Measurements from ENCODE around the gene MAPRE2. TPM values are rescaled to one million over a fixed set of nuclear protein-coding genes. Genes with fewer than 3 reads are reported as not detected.

The MAPRE2 gene
- total and polyA plus RNA-seq, 10 donors: 18.8 to 62.9 (median 45.1) TPM

GRCh38 chr18:35062408-35062807 is 21.2 kb downstream of the MAPRE2 start:
- Histone ChIP-seq H3K36me3 (no peaks in the 10 kb centered on the region), H3K4me3 (no peak overlapping the region), H3K9me3 (no peaks in the 10 kb centered on the region), H3K27ac (no peak overlapping the region), H3K27me3 (replicated peaks in 1 of 7) (no peaks in the 10 kb centered on the region), H3K4me1 (peaks cover 0 to 91% (median 21%) of the 10 kb centered on the region in 6 donors)
- TF ChIP-seq POLR2A (IDR thresholded peaks at IDR 0.05) (no peak), POLR2AphosphoS5 (IDR thresholded peaks at IDR 0.05) (no peak), CTCF (IDR thresholded peaks at IDR 0.05 in 8 of 11, conservative IDR thresholded peaks at IDR 0.05 in 3 of 11) (no peak)
- intact Hi-C loops (cut with DNase I; ENCODE audit: low total_unique reads): no loop called here
- WGBS, 5 donors: 88 to 95% (median 91%) methylated on average over 5 of the region's 5 CpGs
- DNase-seq: no peak

GRCh38 chr18:35063875-35064690 is 22.9 kb downstream of the MAPRE2 start:
- intact Hi-C loops (cut with DNase I; ENCODE audit: low total_unique reads): no loop called here
- TF ChIP-seq CTCF (IDR thresholded peaks at IDR 0.05 in 8 of 11, conservative IDR thresholded peaks at IDR 0.05 in 3 of 11): no peak
- TF ChIP-seq POLR2A (IDR thresholded peaks at IDR 0.05): no peak
- TF ChIP-seq POLR2AphosphoS5 (IDR thresholded peaks at IDR 0.05): no peak
- Histone ChIP-seq H3K36me3 (no peaks in the 10 kb centered on the region), H3K4me1 (peaks cover 0 to 78% (median 22%) of the 10 kb centered on the region in 6 donors), H3K9me3 (no peaks in the 10 kb centered on the region), H3K27me3 (replicated peaks in 1 of 7) (no peaks in the 10 kb centered on the region), H3K4me3 (no peak overlapping the region), H3K27ac (no peak overlapping the region)
- 75 to 87% (median 83%) methylated on average over 4 of the region's 4 CpGs for WGBS, 5 donors
- DNase-seq: no peak

DNA sequence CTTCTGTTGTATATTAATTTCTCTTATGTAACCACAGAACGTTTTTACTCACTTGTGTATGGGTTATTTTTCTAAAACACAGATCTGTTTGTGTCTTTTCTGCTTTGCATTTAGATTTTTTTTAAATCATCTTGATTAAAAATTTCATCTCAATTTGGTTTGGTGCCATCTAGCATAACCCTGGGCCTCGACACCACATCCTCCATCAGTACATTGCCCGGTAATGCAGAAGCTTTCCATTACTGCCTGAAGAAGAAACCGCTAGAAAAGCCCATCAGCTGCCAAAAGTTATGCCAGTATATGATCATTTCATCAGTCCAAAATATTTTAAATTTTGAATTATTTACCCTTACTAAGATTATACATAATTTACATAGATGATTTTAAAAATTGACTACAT is 26.2 kb downstream of the MAPRE2 start:
- 44 to 63% (median 58%) methylated on average over 4 of the region's 4 CpGs for WGBS, 5 donors
- no peak for DNase-seq
- intact Hi-C loops (cut with DNase I; ENCODE audit: low total_unique reads): no loop called here
- Histone ChIP-seq H3K27me3 (replicated peaks in 1 of 7) (no peaks in the 10 kb centered on the region), H3K27ac (no peak overlapping the region), H3K4me1 (peaks cover 0 to 65% (median 16%) of the 10 kb centered on the region in 6 donors), H3K36me3 (peaks cover 0 to 19% (median 7%) of the 10 kb centered on the region in 6 donors), H3K9me3 (no peaks in the 10 kb centered on the region), H3K4me3 (no peak overlapping the region)
- no peak for TF ChIP-seq POLR2AphosphoS5 (IDR thresholded peaks at IDR 0.05)
- no peak for TF ChIP-seq CTCF (IDR thresholded peaks at IDR 0.05 in 8 of 11, conservative IDR thresholded peaks at IDR 0.05 in 3 of 11)
- no peak for TF ChIP-seq POLR2A (IDR thresholded peaks at IDR 0.05)

- H3K4me1 ChIP-seq: peaks cover 0 to 62% (median 35%) of the 10 kb centered on the region in 6 donors
- peak overlapping the region in 5 of 8 donors; percentile 3 to 42 (median 35) for H3K27ac ChIP-seq
- no peak for TF ChIP-seq POLR2AphosphoS5 (IDR thresholded peaks at IDR 0.05)
- TF ChIP-seq CTCF (IDR thresholded peaks at IDR 0.05 in 8 of 11, conservative IDR thresholded peaks at IDR 0.05 in 3 of 11): no peak
- TF ChIP-seq POLR2A (IDR thresholded peaks at IDR 0.05): no peak
- 39 to 68% (median 46%) methylated on average over 3 of the region's 3 CpGs for WGBS, 5 donors
- peaks cover 0 to 29% (median 7%) of the 10 kb centered on the region in 6 donors for H3K36me3 ChIP-seq
- H3K4me3 ChIP-seq: no peak overlapping the region
- no peaks in the 10 kb centered on the region for H3K9me3 ChIP-seq
- DNase-seq: no peak
- H3K27me3 ChIP-seq (replicated peaks in 1 of 7): no peaks in the 10 kb centered on the region
- intact Hi-C loops (cut with DNase I; ENCODE audit: low total_unique reads): no loop called here
Observed at GRCh38 chr18:35071819-35072247, 30.6 kb downstream of the MAPRE2 start.
